Smooth muscle cell (in vitro differentiated cells): ENCODE results near the gene PPP3CA. TPM values are rescaled to one million over a fixed set of nuclear protein-coding genes. Genes with fewer than 3 reads are reported as not detected.

Experiments
- DNase-seq: peaks from one replicate; lab custom pipeline; 2025; ENCODE audit not compliant: unreplicated experiment; lab: John Stamatoyannopoulos, UW
- H2AFZ ChIP-seq: fragments of 200-600 bp; sonication (generic); 2 replicates; pipeline ENCODE4 v1.6.0; 2016; ENCODE audit warnings: antibody characterized with exemption, low read depth, mild to moderate bottlenecking
- H3F3A ChIP-seq: fragments of 200-600 bp; sonication (generic); 2 replicates; pipeline ENCODE4 v1.6.0; 2017; ENCODE audit warnings: antibody characterized with exemption, low read depth
- H3K27ac ChIP-seq: fragments of 200-600 bp; sonication (generic); 2 replicates; pipeline ENCODE4 v1.5.1; 2016; ENCODE audit warnings: low read depth, mild to moderate bottlenecking
- H3K27me3 ChIP-seq: fragments of 200-600 bp; sonication (generic); 2 replicates; pipeline ENCODE4 v1.6.1; 2016; ENCODE audit warnings: low read depth, mild to moderate bottlenecking
- H3K36me3 ChIP-seq: fragments of 200-600 bp; sonication (generic); 2 replicates; pipeline ENCODE4 v1.5.1; 2016; ENCODE audit warnings: low read depth
- H3K4me1 ChIP-seq: fragments of 200-600 bp; sonication (generic); 2 replicates; pipeline ENCODE4 v1.5.1; 2016; ENCODE audit warnings: low read depth
- H3K4me2 ChIP-seq: fragments of 200-600 bp; sonication (generic); 2 replicates; pipeline ENCODE4 v1.6.0; 2016; ENCODE audit warnings: mild to moderate bottlenecking
- H3K4me3 ChIP-seq: fragments of 200-600 bp; sonication (generic); 2 replicates; pipeline ENCODE4 v1.5.1; 2016; ENCODE audit warnings: mild to moderate bottlenecking
- H3K79me2 ChIP-seq: fragments of 200-600 bp; sonication (generic); 2 replicates; pipeline ENCODE4 v1.6.0; 2016; ENCODE audit warnings: low read depth, mild to moderate bottlenecking
- H3K9ac ChIP-seq: fragments of 200-600 bp; sonication (generic); 2 replicates; pipeline ENCODE4 v1.6.0; 2016; ENCODE audit warnings: low read depth
- H3K9me3 ChIP-seq: fragments of 200-600 bp; sonication (generic); replicated peaks from 2 replicates; pipeline ENCODE4 v1.5.1; 2016; ENCODE audit warnings: low read depth
- H4K20me1 ChIP-seq: fragments of 200-600 bp; sonication (generic); 2 replicates; pipeline ENCODE4 v1.6.0; 2016; ENCODE audit warnings: low read depth
- CTCF ChIP-seq: fragments of 200-600 bp; sonication (generic); IDR thresholded peaks from 2 replicates; pipeline ENCODE4 v1.5.1; 2017; ENCODE audit warnings: borderline replicate concordance, mild to moderate bottlenecking, antibody characterized with exemption; ENCODE audit not compliant: insufficient read depth, poor library complexity, severe bottlenecking
- WGBS: methylation state at CpG from one replicate; pipeline ENCODE4 v1.1.7; 2016; ENCODE audit warnings: low lambda C conversion rate; 5-methylcytosine and 5-hydroxymethylcytosine counted together
- polyA plus RNA-seq: library from polyadenylated mRNA; unstranded; fragments of >200 nt; fragmentation: Nextera tagmentation; extraction: Ambion mirVana; gene quantifications from 2 replicates; pipeline ENCODE4 v1.2.1, GENCODE V29; 2016
- total RNA-seq: library from RNA; depleted of rRNA; stranded (reverse); fragments of >200 nt; gene quantifications from 2 replicates; pipeline ENCODE4 v1.2.3, GENCODE V29; 2014

The PPP3CA gene
- total and polyA plus RNA-seq, 2 experiments from 2014 or later, result 16.2 to 96.1 TPM

- no peak overlapping the region for H3K9ac ChIP-seq
- WGBS, result 95% methylated on average over 1 of the region's 1 CpG
- no peaks in the 10 kb centered on the region for H3K79me2 ChIP-seq
- H3K4me1 ChIP-seq, result peaks cover 9% of the 10 kb centered on the region
- no peak for TF ChIP-seq CTCF
- H3K27ac ChIP-seq, result no peak overlapping the region
- H3K36me3 ChIP-seq, result peaks cover 11% of the 10 kb centered on the region
- H3K27me3 ChIP-seq, result no peaks in the 10 kb centered on the region
- no peak overlapping the region for H2AFZ ChIP-seq
- no peak for DNase-seq
- no peak overlapping the region for H3K4me3 ChIP-seq
- no peak overlapping the region for H3K4me2 ChIP-seq
- H4K20me1 ChIP-seq, result no peaks in the 10 kb centered on the region
- no peaks in the 10 kb centered on the region for H3F3A ChIP-seq
- no peaks in the 10 kb centered on the region for H3K9me3 ChIP-seq
Measured at GRCh38 chr4:101064541-101065180, 282.7 kb downstream of the PPP3CA start.

GRCh38 chr4:101055392-101055791, 291.9 kb downstream of the PPP3CA start:
- no peaks in the 10 kb centered on the region for H3K27me3 ChIP-seq
- no peak overlapping the region for H3K4me3 ChIP-seq
- H3K4me1 ChIP-seq, result peaks cover 14% of the 10 kb centered on the region
- no peak overlapping the region for H3K4me2 ChIP-seq
- no peak for TF ChIP-seq CTCF
- WGBS, result 77% methylated on average over 2 of the region's 2 CpGs
- no peak overlapping the region for H3K9ac ChIP-seq
- no peaks in the 10 kb centered on the region for H3K79me2 ChIP-seq
- no peak overlapping the region for H2AFZ ChIP-seq
- DNase-seq, result no peak
- H3K27ac ChIP-seq, result no peak overlapping the region
- H3K9me3 ChIP-seq, result no peaks in the 10 kb centered on the region
- H4K20me1 ChIP-seq, result no peaks in the 10 kb centered on the region
- H3K36me3 ChIP-seq, result peaks cover 4% of the 10 kb centered on the region
- H3F3A ChIP-seq, result no peaks in the 10 kb centered on the region

GRCh38 chr4:101050837-101051205, 296.5 kb downstream of the PPP3CA start:
- DNase-seq, result no peak
- Histone ChIP-seq H3K27me3 (no peaks in the 10 kb centered on the region), H3F3A (no peaks in the 10 kb centered on the region), H3K4me3 (no peak overlapping the region), H3K27ac (no peak overlapping the region), H3K36me3 (no peaks in the 10 kb centered on the region), H3K9me3 (no peaks in the 10 kb centered on the region), H2AFZ (no peak overlapping the region), H3K4me1 (peaks cover 27% of the 10 kb centered on the region), H3K9ac (no peak overlapping the region), H3K4me2 (no peak overlapping the region), H4K20me1 (no peaks in the 10 kb centered on the region), H3K79me2 (no peaks in the 10 kb centered on the region)
- no peak for TF ChIP-seq CTCF
- 96% methylated on average over 2 of the region's 2 CpGs for WGBS
